ENCODE data around the gene BRICD5.

DNA sequence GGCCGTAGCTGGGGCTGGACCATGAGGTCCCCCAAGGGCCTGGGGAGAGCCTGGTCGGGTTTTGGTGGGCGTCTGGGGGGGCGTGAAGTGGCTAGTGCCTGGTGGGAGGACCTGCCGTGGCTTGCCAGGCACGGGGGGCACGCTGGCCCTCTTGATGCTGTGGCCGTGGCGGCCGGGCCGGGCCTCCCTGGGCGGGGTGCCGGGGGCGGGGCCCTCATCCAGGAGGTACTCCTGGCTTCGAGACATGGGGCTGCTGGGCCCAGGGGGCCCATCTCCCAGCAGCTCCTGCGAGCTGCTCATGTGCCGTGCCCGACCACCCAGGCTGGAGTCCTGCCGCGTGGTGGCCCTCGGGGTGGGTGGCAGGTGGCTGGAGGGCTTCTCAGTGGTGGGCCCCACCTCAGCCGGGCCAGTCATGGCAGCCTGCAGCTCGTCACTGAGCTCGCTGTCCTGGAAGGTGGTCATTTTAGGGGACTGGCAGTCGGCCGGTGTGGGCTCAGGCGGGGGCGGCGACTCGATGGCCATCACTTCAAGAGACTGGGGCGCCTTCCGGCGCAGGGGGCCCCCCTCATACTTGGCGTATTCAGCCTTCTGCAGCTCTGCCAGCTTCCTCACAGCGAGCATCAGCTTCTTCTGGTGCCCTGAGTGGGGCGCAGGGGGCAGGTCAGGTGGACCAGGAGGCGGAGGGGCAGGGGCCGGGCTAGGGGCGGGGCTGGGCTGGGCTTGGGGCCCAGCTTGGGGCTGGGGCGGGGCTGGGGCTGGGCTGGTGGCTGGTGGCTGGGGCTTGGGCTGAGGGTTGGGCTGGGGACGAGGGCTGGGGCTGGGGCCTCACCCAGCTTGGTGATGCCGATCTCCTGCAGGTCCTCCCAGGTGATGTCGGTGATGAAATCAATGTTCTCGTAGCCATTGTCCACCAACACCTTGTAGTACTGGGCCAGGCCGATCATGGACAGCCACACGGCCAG, 29.4 kb downstream of the BRICD5 start:
- TF ChIP-seq, protein P1, sequence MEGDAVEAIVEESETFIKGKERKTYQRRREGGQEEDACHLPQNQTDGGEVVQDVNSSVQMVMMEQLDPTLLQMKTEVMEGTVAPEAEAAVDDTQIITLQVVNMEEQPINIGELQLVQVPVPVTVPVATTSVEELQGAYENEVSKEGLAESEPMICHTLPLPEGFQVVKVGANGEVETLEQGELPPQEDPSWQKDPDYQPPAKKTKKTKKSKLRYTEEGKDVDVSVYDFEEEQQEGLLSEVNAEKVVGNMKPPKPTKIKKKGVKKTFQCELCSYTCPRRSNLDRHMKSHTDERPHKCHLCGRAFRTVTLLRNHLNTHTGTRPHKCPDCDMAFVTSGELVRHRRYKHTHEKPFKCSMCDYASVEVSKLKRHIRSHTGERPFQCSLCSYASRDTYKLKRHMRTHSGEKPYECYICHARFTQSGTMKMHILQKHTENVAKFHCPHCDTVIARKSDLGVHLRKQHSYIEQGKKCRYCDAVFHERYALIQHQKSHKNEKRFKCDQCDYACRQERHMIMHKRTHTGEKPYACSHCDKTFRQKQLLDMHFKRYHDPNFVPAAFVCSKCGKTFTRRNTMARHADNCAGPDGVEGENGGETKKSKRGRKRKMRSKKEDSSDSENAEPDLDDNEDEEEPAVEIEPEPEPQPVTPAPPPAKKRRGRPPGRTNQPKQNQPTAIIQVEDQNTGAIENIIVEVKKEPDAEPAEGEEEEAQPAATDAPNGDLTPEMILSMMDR (IDR thresholded peaks at IDR 0.05), result no peak
- TF ChIP-seq POLR2A (IDR thresholded peaks at IDR 0.05), result no peak

All from thyroid gland (tissue), 4 donors.